Astrocyte of the cerebellum (primary cell): ENCODE results near the gene KIF17.

Experiments
- DNase-seq: peaks from one replicate; pipeline ENCODE4 v3.0.0-alpha.2; 2011; ENCODE audit warnings: low read depth
- H3K4me3 ChIP-seq: 2 replicates; pipeline ENCODE4 v1.5.1; 2011; ENCODE audit warnings: mild to moderate bottlenecking, low read depth, low read length, moderate library complexity
- CTCF ChIP-seq: IDR thresholded peaks from 2 replicates; pipeline ENCODE4 v1.5.1; 2012; ENCODE audit warnings: low read length, low read depth, moderate library complexity, mild to moderate bottlenecking; ENCODE audit errors: missing control alignments
- in situ Hi-C: cut with HindIII; loops from 2 replicates; pipeline ENCODE4 v1.10.0; 2017; ENCODE audit warnings: low sequenced_read_pairs

Gene KIF17

GRCh38 chr1:20732071-20732587, 14.3 kb upstream of the KIF17 start:
- no peak for TF ChIP-seq CTCF
- DNase-seq, result no peak
- in situ Hi-C loops, result no loop called here
- H3K4me3 ChIP-seq, result peak overlapping the region; percentile 44

- in situ Hi-C loops, result no loop called here
- no peak for DNase-seq
- TF ChIP-seq CTCF, result no peak
- H3K4me3 ChIP-seq, result peak overlapping the region; percentile 44
Measured at GRCh38 chr1:20731057-20731991, 13.5 kb upstream of the KIF17 start.

GRCh38 chr1:20730690-20731056, 12.9 kb upstream of the KIF17 start:
- no peak for TF ChIP-seq CTCF
- DNase-seq, result no peak
- in situ Hi-C loops, result no loop called here
- no peak overlapping the region for H3K4me3 ChIP-seq

GRCh38 chr1:20729990-20730689, 12.3 kb upstream of the KIF17 start:
- no peak overlapping the region for H3K4me3 ChIP-seq
- in situ Hi-C loops, result no loop called here
- no peak for TF ChIP-seq CTCF
- DNase-seq, result no peak

- in situ Hi-C loops, result no loop called here
- H3K4me3 ChIP-seq, result no peak overlapping the region
- TF ChIP-seq CTCF, result no peak
- no peak for DNase-seq
Measured at GRCh38 chr1:20729155-20729931, 11.5 kb upstream of the KIF17 start.
